GM12872 (cell line): ENCODE results near the gene DYNLT3.

Experiments
- CTCF ChIP-seq: IDR thresholded peaks from 3 replicates; pipeline ENCODE4 v1.5.1; 2011; ENCODE audit warnings: low read depth, mild to moderate bottlenecking, low read length, moderate library complexity; ENCODE audit not compliant: insufficient read depth

Gene DYNLT3

GRCh38 chrX:37844622-37845021, 2.7 kb downstream of the DYNLT3 start:
- TF ChIP-seq CTCF: no peak

GRCh38 chrX:37840931-37841330, 6.4 kb downstream of the DYNLT3 start:
- TF ChIP-seq CTCF: no peak

- no peak for TF ChIP-seq CTCF
These were observed 12.4 kb downstream of the DYNLT3 start for GRCh38 chrX:37834937-37835336.

GRCh38 chrX:37830371-37830770, 17.0 kb downstream of the DYNLT3 start:
- TF ChIP-seq CTCF: no peak

GRCh38 chrX:37829721-37830120, 17.6 kb downstream of the DYNLT3 start:
- TF ChIP-seq CTCF: no peak

GRCh38 chrX:37825215-37825842, 22.0 kb downstream of the DYNLT3 start:
- TF ChIP-seq CTCF: peak; percentile 84

- TF ChIP-seq CTCF: no peak
These were observed 22.7 kb downstream of the DYNLT3 start for GRCh38 chrX:37824491-37825214.
